ENCODE data around the gene EHMT1.

Gene EHMT1

GRCh38 chr9:137881591-137882505 lies 263.0 kb downstream of the EHMT1 start:
- TF ChIP-seq SIN3A (IDR thresholded peaks at IDR 0.05; ENCODE audit: borderline replicate concordance, insufficient read depth, low read length) = no peak
- no peak for TF ChIP-seq REST (IDR thresholded peaks at IDR 0.05; ENCODE audit: insufficient read depth in 1 of 2, low read depth in 2 of 2, low read length in 2 of 2)
- TF ChIP-seq FOXP2 (optimal IDR thresholded peaks at IDR 0.05; ENCODE audit: borderline replicate concordance, extremely low read depth, extremely low read length, insufficient read depth) = no peak
- no peak for TF ChIP-seq POLR2AphosphoS5 (IDR thresholded peaks at IDR 0.05; ENCODE audit: low read depth, low read length)
- no peak for TF ChIP-seq TAF1 (IDR thresholded peaks at IDR 0.05; ENCODE audit: borderline replicate concordance, insufficient read depth, low read length)

GRCh38 chr9:137882506-137882821 lies 263.7 kb downstream of the EHMT1 start:
- TF ChIP-seq SIN3A (IDR thresholded peaks at IDR 0.05; ENCODE audit: borderline replicate concordance, insufficient read depth, low read length) = no peak
- TF ChIP-seq REST (IDR thresholded peaks at IDR 0.05; ENCODE audit: insufficient read depth in 1 of 2, low read depth in 2 of 2, low read length in 2 of 2) = no peak
- TF ChIP-seq POLR2AphosphoS5 (IDR thresholded peaks at IDR 0.05; ENCODE audit: low read depth, low read length) = no peak
- no peak for TF ChIP-seq TAF1 (IDR thresholded peaks at IDR 0.05; ENCODE audit: borderline replicate concordance, insufficient read depth, low read length)
- no peak for TF ChIP-seq FOXP2 (optimal IDR thresholded peaks at IDR 0.05; ENCODE audit: borderline replicate concordance, extremely low read depth, extremely low read length, insufficient read depth)

GRCh38 chr9:137884547-137884946 lies 265.7 kb downstream of the EHMT1 start:
- TF ChIP-seq REST (IDR thresholded peaks at IDR 0.05; ENCODE audit: insufficient read depth in 1 of 2, low read depth in 2 of 2, low read length in 2 of 2) = peak; percentile 69 to 79
